KOPT-K1 (cell line): Measurements from ENCODE around the gene MYO16.

Experiments
- H3K27ac ChIP-seq: fragments of 200-600 bp; sonication (generic); 2 replicates; pipeline ENCODE4 v1.5.1; 2016; ENCODE audit warnings: antibody characterized with exemption, mild to moderate bottlenecking, low read depth, low read length; ENCODE audit not compliant: poor library complexity, severe bottlenecking
- H3K36me3 ChIP-seq: fragments of 200-600 bp; sonication (generic); 2 replicates; pipeline ENCODE4 v1.5.1; 2017; ENCODE audit warnings: antibody characterized with exemption, mild to moderate bottlenecking, low read length, moderate library complexity; ENCODE audit not compliant: insufficient read depth
- H3K9me3 ChIP-seq: fragments of 200-600 bp; sonication (generic); 2 replicates; pipeline ENCODE4 v1.5.1; 2017; ENCODE audit warnings: antibody characterized with exemption, low read length, mild to moderate bottlenecking; ENCODE audit not compliant: insufficient read depth, poor library complexity, severe bottlenecking

Gene MYO16

DNA sequence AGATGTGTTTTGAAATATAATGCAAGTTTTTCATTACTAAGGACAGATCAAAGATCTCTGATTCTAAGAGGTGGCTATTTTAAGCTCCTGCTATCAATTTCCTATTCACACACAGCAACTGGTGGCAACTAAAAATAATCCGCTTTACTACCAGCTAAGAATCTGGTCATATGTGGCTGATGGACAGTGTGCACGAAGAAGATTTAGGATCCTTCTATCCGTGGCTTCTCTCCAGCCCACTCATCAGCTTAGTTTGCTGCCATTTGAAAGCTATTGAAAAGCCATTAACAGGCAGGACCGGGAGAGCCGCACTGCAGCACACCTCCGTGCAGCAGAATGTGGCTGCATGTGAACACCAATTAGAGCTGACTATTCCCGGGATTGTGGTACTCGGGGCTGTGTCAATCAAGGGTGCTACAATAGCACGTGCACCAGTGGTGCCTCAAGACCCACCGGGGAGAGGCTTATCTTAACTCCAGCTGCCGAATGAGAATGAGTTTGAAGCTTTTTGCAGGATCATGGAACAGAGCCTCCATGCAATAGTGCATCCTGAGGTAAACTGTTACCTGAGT lies at the start of gene MYO16:
MYO16 (plus strand) TSS at position 431 of the 572 bp plus-strand sequence. CDS start 234 bp downstream, outside the sequence.
- H3K36me3 ChIP-seq: no peaks in the 10 kb centered on the region
- H3K27ac ChIP-seq: no peak within 1 kb of the TSS
- H3K9me3 ChIP-seq: no peaks in the 10 kb centered on the region

DNA sequence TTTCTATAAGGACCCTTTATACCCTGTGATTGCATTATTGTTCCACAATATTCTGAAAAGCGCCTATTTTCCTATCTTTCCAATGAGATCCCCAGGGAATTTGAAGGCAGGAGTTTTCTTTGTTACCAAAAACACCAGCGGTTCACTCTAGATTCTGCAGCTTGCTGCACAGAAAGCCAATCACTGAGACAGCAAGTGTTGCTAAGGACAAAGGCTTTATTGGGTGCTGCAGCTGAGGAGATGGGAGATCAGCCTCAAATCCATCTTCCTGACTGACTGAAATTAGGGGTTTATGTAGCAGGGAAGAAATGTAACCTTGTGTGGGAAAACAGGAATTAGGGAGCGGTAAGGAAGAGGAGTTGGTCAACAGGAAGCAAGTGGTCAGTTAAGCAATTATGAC lies 42.6 kb upstream of the MYO16 start:
- H3K9me3 ChIP-seq: peaks cover 8% of the 10 kb centered on the region
- no peak overlapping the region for H3K27ac ChIP-seq
- H3K36me3 ChIP-seq: no peaks in the 10 kb centered on the region

DNA sequence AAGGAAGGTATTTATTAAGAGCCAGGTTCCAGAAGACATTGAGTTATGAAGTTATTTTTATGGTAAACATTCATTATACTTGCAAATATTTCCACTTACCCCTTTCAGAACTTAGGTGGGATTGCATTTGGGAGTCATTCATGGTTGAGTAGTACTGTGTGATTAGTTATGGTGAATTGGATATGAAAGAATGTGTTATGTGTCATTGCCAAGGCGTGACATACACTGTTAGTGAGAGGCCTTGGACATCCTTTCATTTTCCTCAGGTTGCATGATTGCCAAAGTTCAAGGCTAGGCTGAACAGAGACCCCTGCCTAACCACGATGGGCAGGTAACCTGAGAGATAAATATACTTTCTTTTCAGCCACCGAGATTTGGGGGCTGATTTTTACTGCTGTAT lies 40.9 kb upstream of the MYO16 start:
- Histone ChIP-seq H3K9me3 (peaks cover 8% of the 10 kb centered on the region), H3K36me3 (no peaks in the 10 kb centered on the region), H3K27ac (no peak overlapping the region)

DNA sequence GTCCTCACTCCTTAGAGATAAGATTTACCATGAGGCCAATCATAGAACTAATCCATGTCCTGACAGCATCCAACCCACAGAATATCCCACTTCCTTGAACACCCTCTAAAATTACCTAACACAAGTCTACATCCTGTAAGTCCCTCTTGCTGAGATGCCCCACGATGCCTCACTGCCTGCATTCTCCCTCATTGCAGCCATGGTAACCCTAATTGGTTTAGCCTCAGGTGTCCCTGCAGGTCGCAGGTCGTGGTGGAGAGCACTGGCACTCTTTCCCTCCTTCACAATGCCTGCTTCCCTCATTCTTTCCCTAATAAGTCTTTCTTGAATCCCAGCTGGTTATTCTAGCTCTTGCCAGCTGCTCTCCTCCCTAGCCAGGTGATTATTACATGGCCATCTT lies 35.3 kb upstream of the MYO16 start:
- Histone ChIP-seq H3K9me3 (no peaks in the 10 kb centered on the region), H3K36me3 (no peaks in the 10 kb centered on the region), H3K27ac (no peak overlapping the region)

DNA sequence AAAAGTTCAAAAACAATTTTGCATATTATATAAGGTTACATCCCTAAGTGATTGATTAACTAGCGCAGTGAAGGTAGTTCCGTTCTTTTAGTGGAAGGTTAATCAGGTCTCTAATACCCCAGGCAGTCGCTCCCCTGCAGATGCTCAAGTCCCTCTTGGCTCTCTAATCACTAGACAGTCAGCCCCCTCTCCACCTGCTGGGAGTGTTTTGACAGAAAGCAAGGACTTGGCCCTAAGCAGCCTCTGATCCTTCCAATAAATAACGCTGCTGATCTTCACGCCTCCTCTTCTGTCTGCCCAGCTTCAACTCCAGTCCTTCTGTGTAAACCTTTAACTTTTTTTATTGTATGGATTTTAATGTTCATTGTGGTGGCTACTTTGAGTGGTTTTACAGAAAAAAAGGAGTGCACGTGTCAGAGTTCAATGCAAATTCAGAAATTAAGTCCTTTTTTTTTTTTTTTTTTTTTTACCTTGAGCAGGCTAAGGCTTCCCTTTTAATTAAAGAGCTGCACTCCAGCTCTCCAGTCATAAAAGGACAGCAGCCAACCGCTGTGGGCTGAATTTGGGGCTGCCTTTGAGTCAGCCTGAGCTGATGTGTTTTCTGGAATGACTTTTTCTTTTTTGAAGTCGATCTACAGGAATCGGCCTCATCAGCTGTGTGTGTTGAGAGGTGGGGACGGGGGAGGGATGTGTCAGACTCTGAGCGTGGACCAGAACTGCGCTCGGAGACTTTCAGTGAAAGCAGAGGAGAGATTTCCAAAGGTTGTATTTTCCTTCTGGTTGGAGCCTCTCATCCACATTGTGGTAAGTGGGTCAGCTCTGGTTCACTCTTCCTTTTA lies 33.8 kb upstream of the MYO16 start:
- no peaks in the 10 kb centered on the region for H3K36me3 ChIP-seq
- no peaks in the 10 kb centered on the region for H3K9me3 ChIP-seq
- H3K27ac ChIP-seq: no peak overlapping the region

DNA sequence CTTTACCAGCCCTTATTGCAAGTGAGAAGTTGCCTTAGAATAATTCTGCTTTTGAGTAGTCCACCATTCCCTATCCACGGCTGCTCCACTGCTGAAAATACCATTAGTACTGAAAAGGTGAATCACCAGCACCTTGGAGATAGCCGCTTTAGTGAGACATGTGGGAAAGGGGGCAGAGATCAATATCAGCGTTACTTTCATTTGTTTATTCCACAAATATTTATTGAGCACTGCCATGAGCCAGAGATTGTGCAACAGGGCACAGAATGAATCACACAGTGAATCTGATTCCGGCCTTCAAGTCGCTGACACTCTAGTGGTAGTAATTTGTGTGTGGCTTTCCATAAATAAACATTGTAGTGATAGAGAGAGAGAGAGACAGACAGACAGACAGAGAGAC lies 31.5 kb upstream of the MYO16 start:
- Histone ChIP-seq H3K36me3 (no peaks in the 10 kb centered on the region), H3K27ac (no peak overlapping the region), H3K9me3 (no peaks in the 10 kb centered on the region)

DNA sequence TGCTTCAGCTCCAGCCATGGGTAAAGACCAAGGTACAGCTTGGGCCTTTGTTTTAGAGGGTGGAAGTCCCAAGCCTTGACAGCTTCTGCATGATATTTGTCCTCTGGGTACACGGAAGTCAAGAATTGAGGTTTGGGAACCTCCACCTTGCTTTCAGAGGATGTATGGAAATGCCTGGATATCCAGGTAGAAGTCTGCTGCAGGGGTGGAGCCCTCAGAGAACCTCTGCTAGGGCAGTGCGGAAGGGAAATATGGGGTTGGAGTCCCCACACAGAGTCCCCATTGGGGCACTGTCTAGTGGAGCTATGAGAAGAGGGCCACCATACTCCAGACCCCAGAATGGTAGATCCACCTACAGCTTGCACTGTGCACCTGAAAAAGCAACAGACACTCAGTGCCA lies 23.0 kb upstream of the MYO16 start:
- peaks cover 14% of the 10 kb centered on the region for H3K9me3 ChIP-seq
- no peaks in the 10 kb centered on the region for H3K36me3 ChIP-seq
- no peak overlapping the region for H3K27ac ChIP-seq

DNA sequence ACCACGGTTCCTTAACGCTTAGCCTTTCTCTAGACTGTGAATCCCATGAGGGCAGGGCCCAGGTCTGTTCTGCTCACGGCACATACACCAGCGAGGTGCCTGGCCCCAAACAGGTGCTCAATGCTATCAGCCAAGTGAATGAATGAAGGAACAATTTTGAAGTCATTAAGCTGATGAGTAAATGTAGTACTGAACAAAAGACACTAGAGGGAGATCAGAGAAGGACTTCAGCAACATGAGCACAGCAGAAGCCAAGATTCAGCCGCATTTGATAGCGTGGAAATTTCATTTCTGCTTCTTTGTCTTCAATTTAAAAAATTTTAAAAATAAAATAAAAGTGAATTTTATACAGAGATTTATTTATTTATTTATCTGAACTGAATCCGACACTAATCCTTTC lies 20.1 kb upstream of the MYO16 start:
- Histone ChIP-seq H3K9me3 (peaks cover 14% of the 10 kb centered on the region), H3K36me3 (no peaks in the 10 kb centered on the region), H3K27ac (no peak overlapping the region)

DNA sequence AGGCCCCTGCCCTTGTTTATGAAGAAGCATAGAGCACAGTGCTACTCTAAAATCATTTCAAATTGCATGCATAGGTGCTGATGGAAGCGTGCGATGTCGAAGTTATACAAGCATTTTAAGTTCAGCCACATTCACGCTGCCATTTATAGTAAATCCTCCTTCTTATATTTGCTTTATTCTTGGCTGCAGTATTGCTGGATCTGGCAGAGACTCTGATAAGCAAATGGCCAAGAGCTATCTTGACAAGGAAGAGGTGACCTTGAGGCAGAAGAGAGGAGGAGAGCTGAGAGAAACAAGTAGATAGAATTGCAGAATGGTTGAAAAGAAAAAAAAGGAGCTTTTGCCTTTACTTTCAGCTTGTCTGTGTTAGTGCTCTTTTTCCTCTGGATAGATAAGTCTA lies 18.9 kb upstream of the MYO16 start:
- no peak overlapping the region for H3K27ac ChIP-seq
- H3K36me3 ChIP-seq: no peaks in the 10 kb centered on the region
- peaks cover 14% of the 10 kb centered on the region for H3K9me3 ChIP-seq

DNA sequence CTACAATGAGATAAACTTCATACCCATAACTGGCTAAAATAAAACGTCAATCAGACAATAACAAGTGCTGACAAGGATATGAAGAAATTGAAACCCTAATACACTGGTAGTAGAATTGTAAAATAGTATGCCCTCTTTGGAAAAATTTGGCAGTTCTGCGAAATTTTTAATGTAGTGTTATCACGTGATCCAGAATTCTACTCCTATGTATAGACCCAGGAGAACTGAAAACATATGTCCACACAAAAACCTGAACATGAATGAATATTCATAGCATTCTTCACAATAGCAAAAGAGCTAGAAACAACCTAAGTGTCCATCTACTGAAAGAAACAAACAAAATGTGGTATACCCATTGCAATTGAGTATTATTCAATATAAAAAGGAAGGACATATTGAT lies 14.2 kb upstream of the MYO16 start:
- Histone ChIP-seq H3K27ac (no peak overlapping the region), H3K9me3 (no peaks in the 10 kb centered on the region), H3K36me3 (no peaks in the 10 kb centered on the region)

DNA sequence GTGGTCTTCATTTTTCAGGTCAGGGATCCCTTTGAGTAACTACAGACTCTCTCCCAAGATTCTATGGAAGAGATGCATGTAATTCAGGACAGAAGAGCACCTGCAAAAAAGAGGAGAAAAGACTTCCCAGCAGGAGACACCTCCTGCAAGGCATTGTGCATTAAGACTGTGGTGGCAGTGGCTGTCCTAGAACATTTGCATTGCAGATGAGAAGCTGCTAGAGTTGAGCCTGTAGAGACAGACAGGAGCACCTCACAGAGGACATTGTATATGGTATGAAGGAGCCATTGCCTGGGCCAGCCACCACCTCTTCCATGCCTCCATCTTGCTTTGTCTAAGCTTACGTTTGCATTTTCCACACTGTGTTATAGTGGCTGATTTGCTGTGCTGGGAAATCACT lies 11.2 kb upstream of the MYO16 start:
- Histone ChIP-seq H3K36me3 (no peaks in the 10 kb centered on the region), H3K27ac (no peak overlapping the region), H3K9me3 (no peaks in the 10 kb centered on the region)

DNA sequence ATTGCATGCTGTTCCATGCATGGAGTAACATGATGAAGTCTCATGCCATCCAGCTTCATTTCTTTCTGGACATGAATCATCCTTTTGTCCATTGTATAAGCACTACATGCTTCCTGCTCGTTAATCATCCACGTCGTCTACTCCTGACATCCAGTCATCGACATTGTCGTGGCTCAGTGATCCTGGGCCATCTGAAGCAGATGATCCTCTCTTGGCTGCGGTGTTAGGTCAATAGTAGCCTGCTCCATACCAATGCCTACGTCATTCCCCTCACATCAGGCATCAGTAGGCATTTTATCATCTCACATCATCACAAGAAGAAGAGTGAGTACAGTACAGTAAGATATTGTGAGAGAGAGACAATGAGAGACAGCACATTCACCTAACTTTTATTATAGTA lies 7.9 kb upstream of the MYO16 start:
- Histone ChIP-seq H3K27ac (no peak overlapping the region), H3K9me3 (no peaks in the 10 kb centered on the region), H3K36me3 (no peaks in the 10 kb centered on the region)

DNA sequence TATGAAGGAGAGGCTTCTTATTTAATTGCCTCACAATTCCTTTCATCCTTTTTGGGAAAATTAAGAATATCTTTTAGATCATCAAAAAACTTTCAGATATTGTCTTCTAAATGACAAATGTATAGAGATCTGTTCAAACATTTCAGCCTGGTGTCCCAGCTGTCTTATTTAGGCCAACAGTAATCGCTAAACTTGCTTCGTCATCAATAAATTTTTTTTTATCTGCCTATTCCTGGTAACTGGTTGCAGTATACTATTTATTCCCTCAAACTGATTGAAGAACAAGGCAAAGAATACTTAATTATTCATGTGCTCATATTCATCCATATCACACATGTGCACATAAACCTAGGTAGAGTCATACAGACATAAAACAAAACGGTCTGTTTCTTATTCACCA lies 5.3 kb upstream of the MYO16 start:
- Histone ChIP-seq H3K36me3 (no peaks in the 10 kb centered on the region), H3K9me3 (no peaks in the 10 kb centered on the region), H3K27ac (no peak overlapping the region)

DNA sequence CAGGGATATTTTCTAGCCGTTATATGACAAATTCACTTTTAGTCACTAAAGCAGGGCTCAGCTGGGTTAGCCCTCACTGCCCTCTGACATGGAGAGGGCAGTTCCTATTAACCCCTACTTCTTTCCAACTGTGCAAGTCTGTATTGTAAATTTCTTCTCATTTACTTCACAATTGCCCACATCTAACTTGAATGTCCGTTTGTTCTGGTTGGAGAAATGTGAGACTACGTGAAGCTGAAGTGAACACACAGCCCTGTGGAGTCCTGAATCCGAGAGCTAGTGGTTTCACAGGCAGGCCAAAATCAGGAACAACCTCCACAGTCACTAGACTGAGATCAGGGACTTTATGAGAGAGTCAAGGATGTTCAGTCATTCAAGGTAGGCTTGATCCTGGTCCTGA lies 4.4 kb upstream of the MYO16 start:
- H3K9me3 ChIP-seq: no peaks in the 10 kb centered on the region
- no peaks in the 10 kb centered on the region for H3K36me3 ChIP-seq
- H3K27ac ChIP-seq: no peak overlapping the region

DNA sequence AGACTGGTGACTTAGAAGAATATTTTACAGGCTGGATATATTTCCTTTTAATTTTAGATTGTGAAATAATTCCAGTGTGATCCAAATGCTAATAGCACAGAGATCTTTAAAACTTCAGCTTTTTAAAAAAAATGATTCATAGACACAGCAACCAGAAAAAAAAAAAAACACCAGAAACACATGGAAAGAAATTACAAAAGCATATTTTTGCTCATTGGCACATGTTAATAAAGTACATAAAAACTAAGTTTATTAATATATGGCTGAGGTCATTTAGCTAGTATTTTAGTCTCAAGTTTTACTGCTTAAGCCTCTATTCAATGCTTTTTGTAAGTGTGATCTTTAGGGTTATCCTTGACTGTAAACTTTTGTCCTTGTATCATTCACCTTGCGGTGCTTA lies 577 bp downstream of the MYO16 start:
- Histone ChIP-seq H3K27ac (no peak overlapping the region), H3K9me3 (no peaks in the 10 kb centered on the region), H3K36me3 (no peaks in the 10 kb centered on the region)

DNA sequence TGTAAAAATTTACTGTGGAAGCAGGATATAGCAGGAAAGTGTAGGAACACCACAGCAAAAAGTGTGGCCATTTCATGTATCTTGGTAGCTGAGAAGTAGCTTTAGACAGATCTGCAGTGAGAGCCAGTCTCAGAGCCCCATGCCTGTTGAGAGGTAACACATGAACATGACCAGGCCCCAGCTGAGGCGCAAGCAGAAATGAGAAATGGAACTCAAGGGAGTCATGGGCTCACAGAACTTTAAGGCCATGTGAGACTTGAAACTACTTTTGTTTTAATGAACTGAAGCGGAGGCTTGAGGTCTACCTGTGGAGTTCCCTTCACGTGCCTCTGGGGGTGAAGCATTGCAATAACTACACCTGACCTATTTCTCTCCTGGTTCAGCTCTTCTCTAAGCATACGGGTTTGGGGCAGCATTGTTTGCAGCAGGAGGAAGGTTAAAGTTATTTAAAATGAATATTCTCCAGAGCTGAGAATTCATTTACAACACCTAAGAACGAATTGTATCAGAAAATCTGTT lies 3.3 kb downstream of the MYO16 start:
- no peak overlapping the region for H3K27ac ChIP-seq
- no peaks in the 10 kb centered on the region for H3K36me3 ChIP-seq
- no peaks in the 10 kb centered on the region for H3K9me3 ChIP-seq
